Keratinocyte (primary cell): Measurements from ENCODE around the gene IL32.

Source experiments
- EZH2 ChIP-seq: IDR thresholded peaks from one replicate; pipeline ENCODE4 v1.6.1; 2012; ENCODE audit warnings: inconsistent platforms, mild to moderate bottlenecking, low read length, moderate library complexity
- TF ChIP-seq, protein P1 (sequence below), 3 experiments: IDR thresholded peaks in 1 of 3; conservative IDR thresholded peaks in 1 of 3; optimal IDR thresholded peaks in 1 of 3; 2 replicates in 2 of 3; 3 replicates in 1 of 3; pipeline versions ENCODE3 to v1.5.1; 2011; ENCODE audit warnings: low read length in 3 of 3, mild to moderate bottlenecking in 3 of 3, moderate library complexity in 2 of 3, control low read depth in 1 of 3, inconsistent platforms in 1 of 3; ENCODE audit not compliant: insufficient read depth in 2 of 3; ENCODE audit errors: extremely low read depth in 1 of 3

DNA sequence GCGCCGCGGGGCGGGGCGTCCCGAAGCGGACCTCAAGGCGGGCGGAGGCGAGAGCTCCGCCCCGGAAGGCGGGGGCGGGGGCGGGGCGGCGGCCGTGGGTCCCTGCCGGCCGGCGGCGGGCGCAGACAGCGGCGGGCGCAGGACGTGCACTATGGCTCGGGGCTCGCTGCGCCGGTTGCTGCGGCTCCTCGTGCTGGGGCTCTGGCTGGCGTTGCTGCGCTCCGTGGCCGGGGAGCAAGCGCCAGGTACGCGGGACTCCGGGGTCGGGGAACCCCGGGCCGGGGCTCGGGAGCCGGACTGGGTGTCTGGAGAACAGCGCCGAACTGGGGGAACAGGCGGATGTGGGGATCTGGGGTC is 45.2 kb upstream of the IL32 start, which contains the start of gene TNFRSF12A:
- no peak for TF ChIP-seq EZH2
- TF ChIP-seq, protein P1, sequence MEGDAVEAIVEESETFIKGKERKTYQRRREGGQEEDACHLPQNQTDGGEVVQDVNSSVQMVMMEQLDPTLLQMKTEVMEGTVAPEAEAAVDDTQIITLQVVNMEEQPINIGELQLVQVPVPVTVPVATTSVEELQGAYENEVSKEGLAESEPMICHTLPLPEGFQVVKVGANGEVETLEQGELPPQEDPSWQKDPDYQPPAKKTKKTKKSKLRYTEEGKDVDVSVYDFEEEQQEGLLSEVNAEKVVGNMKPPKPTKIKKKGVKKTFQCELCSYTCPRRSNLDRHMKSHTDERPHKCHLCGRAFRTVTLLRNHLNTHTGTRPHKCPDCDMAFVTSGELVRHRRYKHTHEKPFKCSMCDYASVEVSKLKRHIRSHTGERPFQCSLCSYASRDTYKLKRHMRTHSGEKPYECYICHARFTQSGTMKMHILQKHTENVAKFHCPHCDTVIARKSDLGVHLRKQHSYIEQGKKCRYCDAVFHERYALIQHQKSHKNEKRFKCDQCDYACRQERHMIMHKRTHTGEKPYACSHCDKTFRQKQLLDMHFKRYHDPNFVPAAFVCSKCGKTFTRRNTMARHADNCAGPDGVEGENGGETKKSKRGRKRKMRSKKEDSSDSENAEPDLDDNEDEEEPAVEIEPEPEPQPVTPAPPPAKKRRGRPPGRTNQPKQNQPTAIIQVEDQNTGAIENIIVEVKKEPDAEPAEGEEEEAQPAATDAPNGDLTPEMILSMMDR (optimal IDR thresholded peaks at IDR 0.05 in 1 of 3, IDR thresholded peaks at IDR 0.05 in 1 of 3, conservative IDR thresholded peaks at IDR 0.05 in 1 of 3; ENCODE audit: extremely low read depth in 1 of 3, insufficient read depth in 2 of 3, low read length in 3 of 3): no peak
